Coronary artery (tissue), 2 donors: Measurements from ENCODE around the gene WFS1.

Source experiments
- DNase-seq: peaks from one replicate; pipeline ENCODE4 v3.0.0-alpha.2; 2017; ENCODE audit warnings: low spot score
- H3K27ac ChIP-seq, 2 donors: fragments of 200-600 bp; sonication (generic); one replicate each; pipeline ENCODE4 v1.5.1; 2016 to 2019
- H3K4me3 ChIP-seq: fragments of 200-600 bp; sonication (generic); 2 replicates; pipeline ENCODE4 v1.5.1; 2016; ENCODE audit warnings: mild to moderate bottlenecking, moderate library complexity
- TF ChIP-seq, protein P1 (sequence below): fragments of 200-600 bp; sonication (generic); IDR thresholded peaks from one replicate; pipeline ENCODE4 v1.5.1; 2019; ENCODE audit warnings: antibody characterized with exemption

WFS1 gene

DNA sequence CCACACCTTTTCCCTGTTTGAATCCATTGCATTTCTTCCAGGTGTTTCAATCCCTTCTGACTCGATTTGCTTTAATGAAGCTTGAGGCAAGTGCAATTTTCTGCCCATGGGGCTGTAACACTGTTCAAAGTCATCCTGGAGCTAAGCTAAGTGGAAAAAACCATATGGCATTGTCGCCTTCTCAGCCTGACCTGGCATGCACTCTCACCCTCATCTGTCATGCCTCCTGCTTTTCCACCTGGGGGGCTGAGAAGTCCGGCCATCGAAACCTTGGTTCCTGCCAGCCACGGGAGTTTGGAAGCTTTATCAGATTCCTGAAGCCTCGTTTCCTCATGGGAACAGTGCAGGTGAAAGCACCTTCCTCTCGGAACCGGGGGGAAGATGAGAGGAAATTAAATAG lies 38.2 kb downstream of the WFS1 start:
- TF ChIP-seq, protein P1, sequence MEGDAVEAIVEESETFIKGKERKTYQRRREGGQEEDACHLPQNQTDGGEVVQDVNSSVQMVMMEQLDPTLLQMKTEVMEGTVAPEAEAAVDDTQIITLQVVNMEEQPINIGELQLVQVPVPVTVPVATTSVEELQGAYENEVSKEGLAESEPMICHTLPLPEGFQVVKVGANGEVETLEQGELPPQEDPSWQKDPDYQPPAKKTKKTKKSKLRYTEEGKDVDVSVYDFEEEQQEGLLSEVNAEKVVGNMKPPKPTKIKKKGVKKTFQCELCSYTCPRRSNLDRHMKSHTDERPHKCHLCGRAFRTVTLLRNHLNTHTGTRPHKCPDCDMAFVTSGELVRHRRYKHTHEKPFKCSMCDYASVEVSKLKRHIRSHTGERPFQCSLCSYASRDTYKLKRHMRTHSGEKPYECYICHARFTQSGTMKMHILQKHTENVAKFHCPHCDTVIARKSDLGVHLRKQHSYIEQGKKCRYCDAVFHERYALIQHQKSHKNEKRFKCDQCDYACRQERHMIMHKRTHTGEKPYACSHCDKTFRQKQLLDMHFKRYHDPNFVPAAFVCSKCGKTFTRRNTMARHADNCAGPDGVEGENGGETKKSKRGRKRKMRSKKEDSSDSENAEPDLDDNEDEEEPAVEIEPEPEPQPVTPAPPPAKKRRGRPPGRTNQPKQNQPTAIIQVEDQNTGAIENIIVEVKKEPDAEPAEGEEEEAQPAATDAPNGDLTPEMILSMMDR: no peak
- DNase-seq: no peak
- Histone ChIP-seq H3K4me3 (no peak overlapping the region), H3K27ac (no peak overlapping the region)

DNA sequence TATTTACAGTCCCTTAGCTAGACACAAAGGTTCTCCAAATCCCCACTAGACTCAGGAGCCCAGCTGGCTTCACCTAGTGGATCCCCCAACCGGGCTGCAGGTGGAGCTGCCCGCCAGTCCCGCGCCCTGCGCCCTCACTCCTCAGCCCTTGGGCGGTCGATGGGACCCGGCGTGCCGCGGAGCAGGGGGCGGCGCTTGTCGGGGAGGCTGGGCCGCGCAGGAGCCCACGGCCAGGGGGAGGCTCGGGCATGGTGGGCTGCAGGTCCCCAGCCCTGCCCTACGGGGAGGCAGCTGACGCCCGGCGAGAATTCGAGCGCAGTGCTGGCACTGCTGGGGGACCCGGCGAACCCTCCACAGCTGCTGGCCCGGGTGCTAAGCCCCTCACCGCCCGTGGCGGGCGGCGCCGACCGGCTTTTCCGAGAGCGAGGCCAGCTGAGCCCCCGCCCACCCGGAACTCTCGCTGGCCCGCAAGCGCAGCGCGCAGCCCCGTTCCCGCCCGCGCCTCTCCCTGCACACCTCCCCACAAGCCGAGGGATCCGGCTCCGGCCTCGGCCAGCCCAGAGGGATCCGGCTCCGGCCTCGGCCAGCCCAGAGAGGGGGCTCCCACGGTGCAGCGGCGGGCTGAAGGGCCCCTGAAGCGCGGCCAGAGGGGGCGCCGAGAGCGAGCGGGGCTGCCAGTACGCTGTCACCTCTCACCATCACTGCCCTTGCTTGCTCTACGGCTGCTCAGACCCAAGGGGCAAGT lies 39.4 kb downstream of the WFS1 start:
- no peak for DNase-seq
- TF ChIP-seq, protein P1: no peak
- H3K27ac ChIP-seq: peak overlapping the region in 1 of 2 donors; percentile 14
- peak overlapping the region; percentile 72 for H3K4me3 ChIP-seq

DNA sequence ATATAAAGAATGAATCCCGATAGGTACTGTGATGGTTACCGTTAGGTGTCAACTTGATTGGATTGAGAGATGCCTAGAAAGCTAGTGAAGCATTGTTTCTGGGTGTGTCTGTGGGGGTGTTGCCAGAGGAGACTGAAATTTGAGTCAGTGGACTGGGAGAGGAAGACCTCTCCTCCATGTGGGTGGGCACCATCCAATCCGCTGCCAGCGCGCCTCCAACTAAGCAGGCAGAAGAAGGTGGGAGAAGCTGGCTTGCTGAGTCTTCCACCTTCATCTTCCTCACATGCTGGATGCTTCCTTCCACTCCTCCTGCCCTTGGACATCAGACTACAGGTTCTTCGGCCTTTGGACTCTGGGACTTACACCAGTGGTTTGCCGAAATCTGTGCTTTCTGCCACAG lies 40.1 kb downstream of the WFS1 start:
- DNase-seq: no peak
- Histone ChIP-seq H3K4me3 (no peak overlapping the region), H3K27ac (no peak overlapping the region)
- TF ChIP-seq, protein P1: no peak

DNA sequence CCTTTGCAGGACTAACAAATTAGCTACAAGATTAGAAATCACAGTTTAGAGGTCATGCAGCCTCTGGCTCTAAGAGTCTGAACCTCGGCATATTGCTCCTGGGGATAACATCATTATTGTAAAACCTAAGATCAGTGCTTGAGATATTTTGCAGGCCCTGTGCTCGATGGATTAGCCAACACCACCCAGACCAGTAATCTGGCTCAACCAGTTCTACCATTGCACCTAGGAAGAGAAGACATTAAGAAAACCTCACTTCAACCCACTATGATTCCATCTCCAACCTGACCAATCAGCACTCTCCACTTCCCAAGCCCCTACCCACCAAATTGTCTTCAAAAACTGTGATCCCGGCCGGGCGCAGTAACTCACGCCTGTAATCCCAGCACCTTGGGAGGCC lies 43.6 kb downstream of the WFS1 start:
- no peak for DNase-seq
- no peak overlapping the region for H3K4me3 ChIP-seq
- TF ChIP-seq, protein P1: no peak
- H3K27ac ChIP-seq: no peak overlapping the region

DNA sequence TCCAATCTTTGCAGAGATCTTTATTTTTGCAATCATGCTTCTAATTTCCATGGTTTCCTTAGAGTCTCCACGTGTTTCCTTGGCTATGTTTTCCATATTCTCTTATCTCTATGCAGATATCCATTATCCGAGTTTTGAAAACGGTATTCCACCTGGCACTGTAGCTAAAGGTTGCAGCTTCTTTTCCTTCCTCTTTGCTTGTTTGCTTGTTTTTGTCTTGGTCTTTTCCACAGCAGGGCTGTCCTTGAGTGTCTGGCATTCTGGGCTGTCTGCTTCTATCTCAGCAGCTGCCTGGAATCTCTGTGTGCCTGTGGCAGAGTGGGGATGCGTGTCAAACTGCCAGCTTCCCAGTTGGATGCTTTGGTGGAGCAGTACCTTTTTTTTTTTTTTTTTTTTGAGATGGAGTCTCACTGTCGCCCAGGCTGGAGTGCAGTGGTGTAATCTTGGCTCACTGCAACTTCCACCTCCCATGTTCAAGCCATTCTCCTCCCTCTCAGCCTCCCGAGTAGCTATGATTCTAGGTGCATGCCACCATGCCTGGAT lies 46.9 kb downstream of the WFS1 start:
- TF ChIP-seq, protein P1: no peak
- Histone ChIP-seq H3K27ac (no peak overlapping the region), H3K4me3 (no peak overlapping the region)
- DNase-seq: no peak

DNA sequence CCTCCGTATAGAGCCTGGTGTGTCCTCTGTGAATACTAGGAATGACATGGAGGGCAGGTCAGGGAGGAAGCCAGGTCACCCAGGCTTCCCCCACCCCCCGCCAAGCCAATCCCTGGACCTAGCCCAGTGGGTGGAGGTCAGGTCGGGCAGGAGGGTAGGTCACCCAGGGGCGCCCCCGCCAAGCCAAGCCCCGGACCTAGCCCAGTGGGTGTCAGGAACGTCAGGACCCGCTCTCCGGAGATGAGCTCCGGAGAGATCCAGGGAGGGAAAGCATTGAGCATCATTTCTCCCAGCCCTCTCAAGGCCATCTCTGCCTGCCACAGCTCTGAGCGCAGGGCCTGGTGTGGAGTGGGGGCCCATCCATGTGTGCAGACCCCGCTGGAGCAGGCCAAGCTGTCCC lies 48.6 kb downstream of the WFS1 start:
- Histone ChIP-seq H3K4me3 (no peak overlapping the region), H3K27ac (no peak overlapping the region)
- TF ChIP-seq, protein P1: no peak
- no peak for DNase-seq

DNA sequence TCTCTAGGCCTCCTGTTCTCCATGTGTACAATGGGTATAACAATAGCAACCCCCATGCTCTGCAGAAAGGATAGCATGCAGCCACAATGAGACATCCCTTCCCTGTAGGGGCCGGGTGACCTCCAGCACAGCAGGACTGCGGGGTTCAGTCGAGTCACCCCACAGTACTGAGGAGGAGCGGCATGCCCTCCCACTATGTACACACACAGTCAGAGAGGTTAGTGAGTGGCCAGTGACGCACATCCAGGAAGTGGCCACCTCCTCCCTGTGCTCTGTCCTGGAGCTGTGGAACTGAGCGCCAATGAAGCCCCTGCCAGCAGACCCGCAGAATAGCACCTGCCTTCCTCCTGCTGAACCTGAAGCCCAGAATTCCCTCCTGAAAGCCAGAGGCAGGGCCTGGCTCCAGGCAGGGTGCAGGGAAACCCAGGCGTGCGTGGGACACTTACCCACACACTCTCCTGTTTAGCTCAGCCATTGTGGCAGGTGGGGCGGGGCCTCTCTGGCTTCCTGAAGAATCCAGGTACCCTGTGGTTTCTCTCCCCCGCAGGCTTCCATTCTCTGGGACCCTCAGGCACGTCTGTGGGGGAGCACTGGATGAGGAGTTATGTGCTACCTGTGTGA lies 50.0 kb downstream of the WFS1 start:
- TF ChIP-seq, protein P1: no peak
- DNase-seq: no peak
- Histone ChIP-seq H3K4me3 (no peak overlapping the region), H3K27ac (no peak overlapping the region)
